Activated naive CD8-positive, alpha-beta T cell treated with anti-CD3 and anti-CD28 coated beads, Interleukin-2, amount 50 U/mL, for 24 hours (primary cell): Measurements from ENCODE around the gene ZFHX3.
"Not testable (repeated sequence)": the region's sequence is repeated elsewhere in the genome, so short reads cannot be mapped to it uniquely, and the experiment has no call there.

Experiments
- ATAC-seq: fragments of 150-1000 bp; cut with Tn5 transposase; one replicate; pipeline ENCODE4 v1.10.0; 2021
- DNase-seq: peaks from one replicate; pipeline ENCODE4 v3.0.0; 2021
- H3K27ac Mint-ChIP-seq: one replicate; pipeline ENCODE4 v1.8.0; 2021; ENCODE audit warnings: mild to moderate bottlenecking, mixed read lengths
- H3K27me3 Mint-ChIP-seq: one replicate; pipeline ENCODE4 v1.8.0; 2021; ENCODE audit warnings: mixed read lengths
- H3K36me3 Mint-ChIP-seq: one replicate; pipeline ENCODE4 v1.8.0; 2021; ENCODE audit warnings: low read depth, mixed read lengths
- H3K4me1 Mint-ChIP-seq: one replicate; pipeline ENCODE4 v1.8.0; 2021; ENCODE audit warnings: mixed read lengths
- H3K4me3 Mint-ChIP-seq: one replicate; pipeline ENCODE4 v1.8.0; 2021; ENCODE audit warnings: mild to moderate bottlenecking, moderate library complexity, mixed read lengths
- H3K9me3 Mint-ChIP-seq: one replicate; pipeline ENCODE4 v1.8.0; 2021; ENCODE audit warnings: mixed read lengths

Gene ZFHX3

DNA sequence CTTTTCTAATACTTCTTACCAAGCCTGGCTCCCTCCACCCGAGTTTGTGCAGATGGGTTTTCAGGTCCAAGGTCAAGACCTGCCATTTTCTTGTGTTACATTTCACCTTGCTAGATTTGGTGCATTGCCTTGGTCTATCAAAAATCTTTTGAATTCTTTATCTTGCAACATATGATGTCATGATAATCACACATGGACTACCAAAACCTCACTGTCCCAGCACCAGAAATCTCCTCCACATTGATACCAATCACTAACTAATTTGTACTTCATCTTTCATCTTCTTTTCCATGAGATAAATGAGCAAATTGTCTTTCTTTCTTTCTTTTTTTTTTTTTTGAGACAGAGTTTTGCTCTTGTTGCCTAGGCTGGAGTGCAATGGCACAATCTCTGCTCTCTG is 33.0 kb upstream of the ZFHX3 start:
- no peak for DNase-seq
- no peak overlapping the region for H3K27ac Mint-ChIP-seq

DNA sequence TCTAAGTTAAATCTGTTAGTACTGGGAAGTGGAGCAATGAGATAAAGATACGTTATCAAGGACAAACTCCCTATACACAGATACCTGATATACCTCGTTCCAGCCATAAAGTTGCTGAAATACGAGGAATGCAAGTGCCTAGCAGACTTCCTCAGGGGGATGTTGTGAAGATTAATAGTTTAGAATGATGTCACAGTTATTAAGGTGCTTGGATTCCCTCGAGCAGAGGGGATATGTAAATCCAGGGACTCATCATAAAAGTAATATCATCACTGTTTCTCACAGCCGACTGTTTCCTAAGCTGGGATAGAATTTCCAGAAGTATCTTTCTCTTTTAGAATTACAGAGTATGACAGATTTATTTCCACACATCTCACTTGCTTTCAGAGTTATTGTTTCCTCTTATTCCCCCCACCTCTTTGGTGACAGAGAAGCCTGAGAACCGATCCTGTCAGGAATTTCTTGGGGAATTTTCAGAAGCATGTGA is 28.4 kb upstream of the ZFHX3 start:
- Mint-ChIP-seq H3K4me1 (peaks cover under 1% of the 10 kb centered on the region), H3K36me3 (no peaks in the 10 kb centered on the region), H3K27ac (no peak overlapping the region), H3K9me3 (no peaks in the 10 kb centered on the region), H3K4me3 (no peak overlapping the region), H3K27me3 (peaks cover 8% of the 10 kb centered on the region)
- no peak for DNase-seq
- no peak for ATAC-seq

More for the DNA sequence above, 33.0 kb upstream of the ZFHX3 start:
- Mint-ChIP-seq H3K36me3 (no peaks in the 10 kb centered on the region), H3K9me3 (no peaks in the 10 kb centered on the region), H3K4me3 (no peak overlapping the region), H3K4me1 (no peaks in the 10 kb centered on the region), H3K27me3 (no peaks in the 10 kb centered on the region)
- ATAC-seq: no peak

DNA sequence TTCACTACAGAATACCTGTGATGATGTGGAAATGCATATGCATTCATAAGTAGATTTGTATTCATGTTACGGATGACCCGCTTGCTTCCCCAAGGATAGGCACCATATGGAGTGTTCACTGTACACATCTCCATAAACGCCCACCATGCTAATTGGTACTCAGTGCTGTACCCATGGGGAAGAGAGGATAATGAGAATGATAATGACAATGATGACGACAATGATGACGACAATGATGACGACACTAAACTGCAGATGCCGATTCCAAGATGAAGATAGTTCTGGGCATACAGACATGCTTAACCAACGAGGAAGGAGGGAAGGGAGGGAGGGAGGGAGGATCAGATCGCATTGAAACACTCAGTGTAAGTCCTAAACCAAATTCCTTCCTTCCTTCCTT is 26.5 kb upstream of the ZFHX3 start:
- ATAC-seq (no peak), DNase-seq (no peak)
- H3K36me3 Mint-ChIP-seq: no peaks in the 10 kb centered on the region
- peaks cover 24% of the 10 kb centered on the region for H3K27me3 Mint-ChIP-seq
- H3K9me3 Mint-ChIP-seq: no peaks in the 10 kb centered on the region
- H3K4me1 Mint-ChIP-seq: peaks cover 8% of the 10 kb centered on the region
- H3K4me3 Mint-ChIP-seq: no peak overlapping the region
- H3K27ac Mint-ChIP-seq: no peak overlapping the region

DNA sequence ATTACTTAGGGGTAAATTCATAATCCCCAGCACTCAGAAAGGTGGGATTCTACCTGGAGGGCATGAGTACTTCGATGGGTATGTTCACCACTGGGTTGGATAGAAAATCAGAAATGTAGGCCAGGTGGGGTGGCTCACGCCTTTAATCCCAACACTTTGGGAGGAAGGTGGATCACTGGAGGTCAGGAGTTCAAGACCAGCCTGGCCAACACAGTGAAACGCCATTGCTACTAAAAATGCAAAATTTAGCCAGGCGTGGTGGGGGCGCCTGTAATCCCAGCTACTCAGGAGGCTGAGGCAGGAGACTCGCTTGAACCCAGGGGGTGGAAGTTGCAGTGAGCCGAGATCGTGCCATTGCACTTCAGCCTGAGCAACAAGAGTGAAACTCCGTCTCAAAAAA is 24.1 kb upstream of the ZFHX3 start:
- not testable (repeated sequence) for H3K36me3 Mint-ChIP-seq, ATAC-seq, H3K9me3 Mint-ChIP-seq, H3K27ac Mint-ChIP-seq, DNase-seq, H3K4me3 Mint-ChIP-seq, H3K4me1 Mint-ChIP-seq
- peaks cover 46% of the 10 kb centered on the region for H3K27me3 Mint-ChIP-seq

DNA sequence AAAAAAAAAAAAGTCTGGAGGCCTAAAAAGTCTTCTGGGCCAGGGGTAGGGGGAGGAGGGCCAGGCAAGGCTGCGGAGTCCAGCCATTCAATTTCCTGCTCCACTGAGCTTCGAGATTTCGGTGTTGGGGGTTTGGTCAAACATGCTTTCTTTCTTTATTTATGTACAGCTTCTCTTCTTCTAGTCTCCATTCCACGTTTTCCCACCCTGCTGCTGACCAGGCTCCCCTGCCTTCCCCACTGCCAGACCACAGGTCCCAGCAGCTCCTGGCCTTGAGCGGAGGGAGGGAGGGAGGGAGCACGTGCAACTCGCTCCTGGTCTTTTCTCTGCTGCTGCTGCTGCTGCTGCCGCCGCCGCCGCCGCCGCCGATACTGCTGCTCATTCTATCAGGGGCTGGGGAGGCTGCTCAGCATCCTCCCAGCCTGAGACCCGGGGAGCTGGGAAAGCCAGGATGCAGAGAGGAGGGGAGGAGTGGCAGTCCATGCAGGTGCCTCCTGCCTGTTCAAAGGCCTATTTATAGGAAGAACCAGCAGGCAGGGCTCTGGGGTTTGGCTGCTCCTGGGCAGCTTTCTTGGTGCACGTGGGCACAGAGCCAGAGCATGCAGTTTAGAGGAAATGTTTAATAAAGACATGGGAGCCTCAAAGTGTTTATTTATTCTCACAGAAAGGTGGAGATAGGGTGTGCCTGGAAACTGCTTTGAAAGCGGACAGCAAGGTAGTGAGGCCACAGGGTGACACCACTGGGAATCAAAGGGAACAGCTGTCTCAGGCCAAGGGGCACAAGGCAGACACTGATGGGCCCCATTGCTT is 23.4 kb upstream of the ZFHX3 start:
- no peaks in the 10 kb centered on the region for H3K9me3 Mint-ChIP-seq
- peak overlapping the region; percentile 36 for H3K4me3 Mint-ChIP-seq
- H3K4me1 Mint-ChIP-seq: peaks cover 8% of the 10 kb centered on the region
- ATAC-seq: no peak
- H3K36me3 Mint-ChIP-seq: no peaks in the 10 kb centered on the region
- no peak overlapping the region for H3K27ac Mint-ChIP-seq
- DNase-seq: no peak
- H3K27me3 Mint-ChIP-seq: peaks cover 46% of the 10 kb centered on the region

DNA sequence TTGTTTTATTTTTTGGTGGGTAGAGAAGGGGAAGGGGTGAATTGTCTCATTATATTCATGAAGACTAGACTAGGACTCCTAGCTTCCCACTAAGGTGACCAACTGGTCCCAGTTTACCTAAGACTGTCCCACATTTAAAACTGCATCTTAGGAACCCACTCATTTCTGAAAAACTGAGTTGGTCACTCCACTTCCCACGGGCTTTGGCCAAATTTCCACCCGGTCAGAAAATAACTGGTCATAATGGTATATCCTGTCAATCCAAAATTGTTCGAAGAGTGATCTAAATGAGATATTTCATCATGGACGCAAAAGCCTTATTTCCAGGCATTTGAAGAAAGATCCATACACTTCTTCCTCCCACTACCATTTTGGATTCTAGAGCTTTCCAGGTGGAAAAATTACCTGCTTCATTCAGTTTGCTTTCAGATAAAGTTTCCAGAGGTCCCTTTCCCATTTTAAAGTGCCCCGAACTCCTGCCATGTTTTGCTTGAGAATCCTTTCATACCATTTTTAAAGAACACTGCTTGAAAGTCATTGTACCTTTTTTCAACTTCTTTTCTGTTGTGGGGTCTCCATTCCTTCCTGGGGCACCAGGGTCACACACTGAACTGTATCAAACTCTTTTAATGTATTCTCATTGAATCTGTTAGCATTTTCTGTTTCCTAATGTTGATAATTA is 21.8 kb upstream of the ZFHX3 start:
- ATAC-seq (no peak), DNase-seq (no peak)
- H3K36me3 Mint-ChIP-seq: no peaks in the 10 kb centered on the region
- H3K4me1 Mint-ChIP-seq: peaks cover 14% of the 10 kb centered on the region
- H3K27me3 Mint-ChIP-seq: peaks cover 60% of the 10 kb centered on the region
- no peak overlapping the region for H3K4me3 Mint-ChIP-seq
- no peak overlapping the region for H3K27ac Mint-ChIP-seq
- H3K9me3 Mint-ChIP-seq: no peaks in the 10 kb centered on the region

DNA sequence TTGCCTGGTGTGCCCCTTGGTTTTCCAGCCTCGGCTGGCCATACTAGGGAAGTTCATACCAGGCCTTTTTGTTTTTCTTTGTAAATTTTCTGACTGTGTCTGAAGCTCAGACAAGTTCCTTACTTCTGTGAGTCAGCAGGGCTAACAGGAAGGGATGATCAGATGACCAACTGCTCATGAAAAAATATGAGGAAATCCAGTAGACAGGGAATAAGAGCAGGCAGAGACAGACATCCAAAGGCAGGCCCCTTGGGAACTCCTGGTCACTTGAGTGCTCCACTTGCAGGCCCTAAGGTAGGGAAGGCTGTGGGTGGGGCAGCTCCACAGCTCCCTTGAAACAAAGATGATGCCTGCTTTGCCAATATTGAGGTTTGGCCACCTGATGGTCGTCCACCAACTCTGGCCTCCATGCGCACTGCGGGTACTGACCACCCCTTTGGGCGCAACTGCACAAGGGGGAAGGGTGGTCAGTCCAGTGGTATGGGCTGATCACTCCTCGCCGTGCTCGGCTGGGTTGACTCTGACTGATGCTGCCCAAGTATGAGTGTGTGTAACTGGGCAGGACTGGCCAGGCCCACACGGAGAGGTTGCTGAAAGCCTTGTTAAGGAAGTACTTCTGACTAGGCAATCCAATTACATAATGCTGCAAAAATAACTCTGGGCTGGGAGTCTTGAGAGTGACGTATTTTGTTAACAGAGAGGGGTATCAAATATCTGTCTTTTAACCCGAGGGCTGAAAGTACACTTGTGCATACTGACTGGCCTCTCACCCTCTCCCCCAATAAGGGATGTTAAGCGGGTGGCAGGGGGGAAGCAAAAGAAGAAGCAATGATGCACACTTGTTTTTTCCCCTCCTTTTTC is 20.8 kb upstream of the ZFHX3 start:
- Mint-ChIP-seq H3K9me3 (no peaks in the 10 kb centered on the region), H3K27ac (no peak overlapping the region), H3K4me3 (no peak overlapping the region), H3K36me3 (no peaks in the 10 kb centered on the region), H3K27me3 (peaks cover 68% of the 10 kb centered on the region), H3K4me1 (peaks cover 17% of the 10 kb centered on the region)
- ATAC-seq (no peak), DNase-seq (no peak)

DNA sequence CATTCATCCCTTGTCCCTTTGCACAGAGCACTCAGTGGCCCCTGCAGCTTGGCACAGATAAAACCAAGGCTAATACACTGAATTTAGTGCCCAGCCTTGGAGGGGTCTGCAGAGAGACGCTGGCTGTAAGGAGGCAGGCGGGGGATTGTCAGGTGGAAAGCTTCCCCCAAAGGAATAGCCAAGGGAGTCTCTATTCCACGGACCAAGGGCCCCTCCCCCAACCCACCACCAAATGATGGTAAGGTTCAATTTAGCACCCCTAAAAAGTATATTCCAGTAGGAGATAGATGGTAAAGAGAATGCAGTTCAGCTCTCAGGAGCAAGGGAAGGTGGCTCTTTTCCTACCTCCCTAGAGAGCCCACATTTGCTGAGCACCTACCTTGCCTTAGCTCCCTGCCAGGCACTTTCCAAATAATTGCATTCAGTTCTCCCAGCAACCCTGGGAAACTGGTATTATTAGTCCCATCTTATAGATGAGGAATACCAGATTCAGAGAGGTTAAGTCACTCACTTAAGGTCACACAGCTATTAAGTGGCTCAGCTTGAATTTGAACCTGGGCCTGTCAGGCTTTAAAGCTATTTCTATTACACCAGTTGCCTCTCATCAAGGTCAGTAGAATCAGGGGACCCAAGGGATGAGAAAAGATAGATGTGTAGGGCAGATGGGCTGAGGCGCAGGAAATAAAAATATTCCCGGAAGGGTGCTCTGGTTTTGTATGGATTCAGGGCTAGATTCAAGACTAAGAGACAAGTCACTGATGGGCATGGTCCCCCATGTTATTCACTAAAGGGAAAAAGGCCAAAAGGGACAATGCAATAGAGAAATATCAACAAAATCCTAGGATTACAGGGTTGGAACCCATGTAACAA is 20.0 kb upstream of the ZFHX3 start:
- Mint-ChIP-seq H3K36me3 (no peaks in the 10 kb centered on the region), H3K9me3 (no peaks in the 10 kb centered on the region), H3K4me3 (no peak overlapping the region), H3K27me3 (peaks cover 75% of the 10 kb centered on the region), H3K4me1 (peaks cover 17% of the 10 kb centered on the region), H3K27ac (no peak overlapping the region)
- ATAC-seq: no peak
- DNase-seq: no peak

DNA sequence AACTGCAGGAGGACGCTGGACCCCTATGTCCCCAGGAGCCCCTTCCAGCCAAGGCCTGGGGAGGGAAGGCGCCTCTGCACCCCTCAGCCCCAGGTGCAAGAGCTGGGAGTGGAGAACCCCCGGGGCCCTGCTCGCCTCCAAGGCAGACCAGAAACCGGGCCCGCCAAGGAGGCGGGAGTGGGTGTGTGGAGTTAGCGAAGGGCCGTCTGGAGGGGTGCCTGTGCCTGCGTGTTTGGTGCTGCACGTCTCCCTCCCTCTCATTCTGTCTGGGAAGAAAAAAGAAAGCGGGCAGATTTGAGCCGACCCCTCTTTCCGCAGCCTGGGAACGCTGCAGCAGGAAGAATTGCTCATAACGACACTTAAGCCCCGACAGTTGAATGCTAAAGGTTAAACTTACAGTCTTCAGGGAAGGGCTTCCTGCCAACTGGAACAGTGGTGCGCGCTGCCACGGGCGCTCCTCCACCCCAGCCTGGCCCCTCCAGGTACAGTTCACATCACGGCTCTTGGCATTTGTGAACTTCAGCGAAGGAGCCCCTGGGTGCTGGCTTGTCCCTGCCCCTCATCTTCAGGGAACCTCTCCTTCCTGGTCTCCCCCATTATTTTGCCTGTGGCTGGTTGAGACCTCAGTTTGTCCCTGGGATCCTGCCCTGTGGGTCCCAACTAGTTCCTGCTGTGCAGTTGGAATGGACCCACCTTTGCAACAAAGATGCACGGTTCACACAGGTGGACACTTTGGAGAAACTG is 19.2 kb upstream of the ZFHX3 start:
- no peak overlapping the region for H3K27ac Mint-ChIP-seq
- H3K36me3 Mint-ChIP-seq: no peaks in the 10 kb centered on the region
- H3K4me1 Mint-ChIP-seq: peaks cover 20% of the 10 kb centered on the region
- H3K4me3 Mint-ChIP-seq: no peak overlapping the region
- no peak for ATAC-seq
- H3K9me3 Mint-ChIP-seq: no peaks in the 10 kb centered on the region
- DNase-seq: no peak
- peaks cover 83% of the 10 kb centered on the region for H3K27me3 Mint-ChIP-seq

DNA sequence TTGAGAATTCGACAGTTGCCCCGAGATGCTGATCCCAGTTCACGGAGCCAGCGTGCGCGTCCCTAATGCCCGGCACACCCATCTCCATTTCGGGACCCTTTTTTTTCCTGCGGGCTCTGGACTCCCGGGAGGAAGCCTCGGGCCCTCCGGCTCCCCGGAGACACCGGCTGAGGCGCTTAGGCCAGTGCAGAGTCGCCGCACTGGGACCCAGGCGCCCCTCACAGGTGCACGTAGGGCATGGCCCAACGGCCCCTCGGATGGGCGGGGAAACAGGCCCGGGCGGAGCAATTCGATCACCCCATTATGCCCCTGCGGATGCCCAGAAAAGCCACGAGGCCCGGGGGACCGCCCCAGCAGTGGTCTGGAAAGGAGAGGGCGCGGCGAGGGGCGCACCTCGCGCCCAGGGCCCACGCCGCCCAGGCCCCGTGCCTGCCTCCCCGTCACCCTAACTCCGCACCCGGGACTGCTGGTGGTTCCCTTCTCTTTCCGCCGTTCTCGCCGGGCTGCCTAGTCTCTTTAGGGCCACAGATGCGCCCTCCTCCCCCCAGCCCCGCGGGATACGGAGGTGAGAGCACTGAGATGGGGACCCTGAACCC is 18.5 kb upstream of the ZFHX3 start:
- DNase-seq (no peak), ATAC-seq (no peak)
- H3K4me1 Mint-ChIP-seq: peaks cover 20% of the 10 kb centered on the region
- H3K36me3 Mint-ChIP-seq: no peaks in the 10 kb centered on the region
- no peak overlapping the region for H3K27ac Mint-ChIP-seq
- H3K27me3 Mint-ChIP-seq: peaks cover 83% of the 10 kb centered on the region
- no peaks in the 10 kb centered on the region for H3K9me3 Mint-ChIP-seq
- no peak overlapping the region for H3K4me3 Mint-ChIP-seq

DNA sequence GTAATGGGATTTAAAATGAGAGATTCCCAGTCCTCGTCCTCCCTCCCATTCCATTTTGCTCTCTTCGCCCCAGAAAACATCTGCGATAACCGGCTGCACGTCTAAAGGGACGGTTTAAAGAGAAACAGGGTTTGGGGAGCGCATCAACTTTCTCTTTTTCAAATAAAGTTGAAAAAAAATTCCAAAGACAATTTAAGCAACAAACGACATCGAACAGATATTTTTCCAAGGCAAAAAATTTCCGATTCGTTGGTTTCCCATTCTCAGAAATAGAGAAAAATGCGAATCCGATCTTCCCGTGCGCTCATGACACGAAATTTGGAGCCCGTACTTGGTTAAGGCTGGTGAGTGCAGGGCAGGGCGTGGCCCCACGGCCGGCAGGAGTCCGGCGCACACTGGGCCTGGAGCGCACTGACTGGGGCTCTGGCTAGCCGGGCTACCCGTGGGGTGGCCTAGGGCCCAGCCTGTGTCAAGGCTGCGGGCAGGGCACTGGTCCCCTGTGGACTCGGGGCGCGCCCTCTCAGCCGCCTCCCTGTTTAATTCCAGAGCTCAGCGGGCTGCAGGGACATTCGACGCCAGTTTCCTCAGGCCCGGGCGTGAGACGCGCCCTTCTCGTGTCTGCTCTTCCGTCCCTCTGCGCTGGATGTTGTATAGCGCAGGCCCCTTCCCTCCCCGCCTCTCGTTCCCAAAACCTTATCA is 17.9 kb upstream of the ZFHX3 start:
- Mint-ChIP-seq H3K27me3 (peaks cover 82% of the 10 kb centered on the region), H3K4me3 (no peak overlapping the region), H3K9me3 (no peaks in the 10 kb centered on the region), H3K27ac (no peak overlapping the region), H3K36me3 (no peaks in the 10 kb centered on the region), H3K4me1 (peaks cover 16% of the 10 kb centered on the region)
- ATAC-seq: no peak
- no peak for DNase-seq

DNA sequence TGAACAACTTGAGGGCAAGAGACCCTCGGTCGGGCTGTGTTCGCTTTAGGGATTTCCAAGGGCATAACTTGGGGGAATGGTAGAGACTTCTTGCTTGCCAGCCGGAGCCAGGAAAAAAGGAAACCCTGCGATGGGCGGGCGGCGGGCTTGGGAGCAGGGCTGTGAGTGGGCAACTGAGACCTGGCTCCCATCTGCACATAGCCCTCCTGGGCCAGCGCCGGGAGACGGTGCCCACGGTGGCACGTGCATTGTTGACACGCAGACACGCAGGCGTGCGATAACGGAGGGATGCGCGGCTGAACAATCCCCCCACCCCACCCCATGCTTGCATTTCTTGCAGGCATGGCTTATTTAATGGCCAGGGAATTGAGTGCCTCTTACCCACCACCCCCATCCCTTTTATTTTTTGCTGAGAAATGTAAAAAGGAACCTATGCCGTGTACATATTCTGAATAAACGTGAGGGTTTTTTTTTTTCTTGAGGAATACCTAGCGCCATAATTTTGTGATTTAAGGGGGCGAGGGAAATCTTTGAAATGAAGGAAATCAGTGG is 17.1 kb upstream of the ZFHX3 start:
- DNase-seq (no peak), ATAC-seq (no peak)
- Mint-ChIP-seq H3K27ac (no peak overlapping the region), H3K4me3 (no peak overlapping the region), H3K27me3 (peaks cover 82% of the 10 kb centered on the region), H3K36me3 (no peaks in the 10 kb centered on the region), H3K4me1 (peaks cover 12% of the 10 kb centered on the region), H3K9me3 (no peaks in the 10 kb centered on the region)
